ENCODE measurements around the gene SNX24.

- TF ChIP-seq, protein P1, sequence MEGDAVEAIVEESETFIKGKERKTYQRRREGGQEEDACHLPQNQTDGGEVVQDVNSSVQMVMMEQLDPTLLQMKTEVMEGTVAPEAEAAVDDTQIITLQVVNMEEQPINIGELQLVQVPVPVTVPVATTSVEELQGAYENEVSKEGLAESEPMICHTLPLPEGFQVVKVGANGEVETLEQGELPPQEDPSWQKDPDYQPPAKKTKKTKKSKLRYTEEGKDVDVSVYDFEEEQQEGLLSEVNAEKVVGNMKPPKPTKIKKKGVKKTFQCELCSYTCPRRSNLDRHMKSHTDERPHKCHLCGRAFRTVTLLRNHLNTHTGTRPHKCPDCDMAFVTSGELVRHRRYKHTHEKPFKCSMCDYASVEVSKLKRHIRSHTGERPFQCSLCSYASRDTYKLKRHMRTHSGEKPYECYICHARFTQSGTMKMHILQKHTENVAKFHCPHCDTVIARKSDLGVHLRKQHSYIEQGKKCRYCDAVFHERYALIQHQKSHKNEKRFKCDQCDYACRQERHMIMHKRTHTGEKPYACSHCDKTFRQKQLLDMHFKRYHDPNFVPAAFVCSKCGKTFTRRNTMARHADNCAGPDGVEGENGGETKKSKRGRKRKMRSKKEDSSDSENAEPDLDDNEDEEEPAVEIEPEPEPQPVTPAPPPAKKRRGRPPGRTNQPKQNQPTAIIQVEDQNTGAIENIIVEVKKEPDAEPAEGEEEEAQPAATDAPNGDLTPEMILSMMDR (IDR thresholded peaks at IDR 0.05) = no peak
- TF ChIP-seq SREBF2 (IDR thresholded peaks at IDR 0.05) (no peak), CBX2 (IDR thresholded peaks at IDR 0.05; ENCODE audit: borderline replicate concordance, low read depth) (no peak), FOXS1 (CRISPR knock-in tag; IDR thresholded peaks at IDR 0.05) (no peak), MAX (IDR thresholded peaks at IDR 0.05) (no peak), KDM1A (IDR thresholded peaks at IDR 0.05; ENCODE audit: low read depth) (no peak)
Measured at GRCh38 chr5:123036391-123037103, 191.1 kb downstream of the SNX24 start, which contains the start of gene PPIC.
